Parathyroid adenoma (tissue), 2 donors: Measurements from ENCODE around the gene WDR44.

ENCODE experiments used
- H2AFZ ChIP-seq: fragments of 300-600 bp; sonication (generic); one replicate; pipeline ENCODE4 v1.7.0; 2017; ENCODE audit warnings: antibody characterized with exemption, mild to moderate bottlenecking
- H3K27ac ChIP-seq: fragments of 300-600 bp; sonication (generic); one replicate; pipeline ENCODE4 v1.7.0; 2017
- H3K27me3 ChIP-seq: fragments of 300-600 bp; sonication (generic); one replicate; pipeline ENCODE4 v1.7.0; 2017; ENCODE audit warnings: low read length; ENCODE audit not compliant: control insufficient read depth, insufficient read depth
- H3K36me3 ChIP-seq: fragments of 300-600 bp; sonication (generic); one replicate; pipeline ENCODE4 v1.7.0; 2017; ENCODE audit warnings: low read length; ENCODE audit not compliant: control insufficient read depth, insufficient read depth
- H3K4me1 ChIP-seq: fragments of 300-600 bp; sonication (generic); one replicate; pipeline ENCODE4 v1.7.0; 2017; ENCODE audit warnings: control low read depth
- H3K4me2 ChIP-seq: fragments of 300-600 bp; sonication (generic); one replicate; pipeline ENCODE4 v1.7.0; 2017; ENCODE audit warnings: low read length
- H3K4me3 ChIP-seq: fragments of 300-600 bp; sonication (generic); one replicate; pipeline ENCODE4 v1.7.0; 2017; ENCODE audit warnings: low read depth, low read length
- H3K79me2 ChIP-seq: fragments of 300-600 bp; sonication (generic); one replicate; pipeline ENCODE4 v1.7.0; 2017; ENCODE audit warnings: control low read depth
- H3K9ac ChIP-seq: fragments of 300-600 bp; sonication (generic); one replicate; pipeline ENCODE4 v1.7.0; 2017; ENCODE audit warnings: mild to moderate bottlenecking
- H3K9me3 ChIP-seq: fragments of 300-600 bp; sonication (generic); one replicate; pipeline ENCODE4 v1.7.0; 2017; ENCODE audit warnings: low read length; ENCODE audit not compliant: control insufficient read depth
- TF ChIP-seq, protein P1 (sequence below): fragments of 300-600 bp; sonication (generic); IDR thresholded peaks from one replicate; pipeline ENCODE4 v1.7.0; 2017; ENCODE audit warnings: antibody characterized with exemption, mild to moderate bottlenecking
- donor health status: primary hyperparathyroidism.

WDR44 gene

DNA sequence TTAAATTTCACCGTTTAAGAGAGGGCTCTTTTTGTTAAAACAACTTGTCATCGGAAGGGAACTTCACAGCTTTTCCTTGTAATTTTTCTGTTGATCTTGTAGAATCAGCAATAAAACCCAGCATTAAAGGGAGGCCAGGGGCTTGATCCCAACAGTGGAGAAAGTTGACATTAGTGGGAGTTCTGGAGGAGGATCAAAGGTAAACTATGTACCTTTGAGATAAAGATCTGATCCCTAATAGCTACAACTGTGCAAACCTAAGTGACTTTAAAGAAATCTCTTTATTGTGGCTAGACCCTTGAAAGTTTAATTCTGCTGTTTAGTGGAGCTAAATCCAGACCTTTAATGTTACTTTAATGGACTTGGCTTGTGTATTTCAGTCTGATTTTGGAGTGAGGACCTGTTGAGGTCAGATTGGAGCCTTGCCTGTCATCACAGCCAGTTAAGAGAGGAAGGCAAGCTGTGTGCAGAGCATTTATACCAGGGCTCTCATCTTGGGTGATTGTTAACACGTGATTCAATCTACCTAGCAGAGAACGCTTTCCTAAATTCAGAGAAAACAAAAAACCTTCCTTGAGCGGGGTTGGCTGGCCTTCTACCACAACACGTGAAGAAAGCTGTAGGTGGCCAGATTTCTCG lies 151.4 kb downstream of the WDR44 start:
- Histone ChIP-seq H3K9me3 (no peaks in the 10 kb centered on the region), H2AFZ (peak overlapping the region; percentile 83), H3K4me1 (no peaks in the 10 kb centered on the region), H3K4me3 (peak overlapping the region; percentile 40), H3K4me2 (no peak overlapping the region), H3K36me3 (no peaks in the 10 kb centered on the region), H3K79me2 (no peaks in the 10 kb centered on the region), H3K9ac (no peak overlapping the region), H3K27ac (no peak overlapping the region), H3K27me3 (no peaks in the 10 kb centered on the region)
- TF ChIP-seq, protein P1, sequence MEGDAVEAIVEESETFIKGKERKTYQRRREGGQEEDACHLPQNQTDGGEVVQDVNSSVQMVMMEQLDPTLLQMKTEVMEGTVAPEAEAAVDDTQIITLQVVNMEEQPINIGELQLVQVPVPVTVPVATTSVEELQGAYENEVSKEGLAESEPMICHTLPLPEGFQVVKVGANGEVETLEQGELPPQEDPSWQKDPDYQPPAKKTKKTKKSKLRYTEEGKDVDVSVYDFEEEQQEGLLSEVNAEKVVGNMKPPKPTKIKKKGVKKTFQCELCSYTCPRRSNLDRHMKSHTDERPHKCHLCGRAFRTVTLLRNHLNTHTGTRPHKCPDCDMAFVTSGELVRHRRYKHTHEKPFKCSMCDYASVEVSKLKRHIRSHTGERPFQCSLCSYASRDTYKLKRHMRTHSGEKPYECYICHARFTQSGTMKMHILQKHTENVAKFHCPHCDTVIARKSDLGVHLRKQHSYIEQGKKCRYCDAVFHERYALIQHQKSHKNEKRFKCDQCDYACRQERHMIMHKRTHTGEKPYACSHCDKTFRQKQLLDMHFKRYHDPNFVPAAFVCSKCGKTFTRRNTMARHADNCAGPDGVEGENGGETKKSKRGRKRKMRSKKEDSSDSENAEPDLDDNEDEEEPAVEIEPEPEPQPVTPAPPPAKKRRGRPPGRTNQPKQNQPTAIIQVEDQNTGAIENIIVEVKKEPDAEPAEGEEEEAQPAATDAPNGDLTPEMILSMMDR: no peak

DNA sequence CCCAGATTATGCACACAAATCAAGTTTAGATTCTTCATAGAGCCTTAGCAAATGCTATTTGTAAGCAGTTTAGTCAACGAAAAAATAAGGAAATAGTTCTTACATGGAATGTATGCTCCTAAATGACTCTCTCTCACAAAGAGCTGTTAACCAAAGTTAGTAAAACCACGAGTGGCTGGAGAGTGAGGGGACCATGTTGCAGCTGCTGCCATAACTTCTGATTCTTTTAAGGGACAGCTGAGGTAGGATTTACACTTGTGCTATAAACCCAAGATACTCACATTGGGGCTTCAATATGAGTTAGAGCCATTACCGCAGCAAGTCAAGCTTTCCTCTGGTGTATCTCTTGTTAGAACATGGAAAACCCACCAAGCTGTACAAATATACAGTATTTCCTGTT lies 152.4 kb downstream of the WDR44 start:
- Histone ChIP-seq H3K27me3 (no peaks in the 10 kb centered on the region), H3K79me2 (no peaks in the 10 kb centered on the region), H3K9me3 (no peaks in the 10 kb centered on the region), H3K36me3 (no peaks in the 10 kb centered on the region), H3K9ac (no peak overlapping the region), H3K4me1 (no peaks in the 10 kb centered on the region), H3K27ac (no peak overlapping the region), H3K4me2 (no peak overlapping the region), H2AFZ (no peak overlapping the region), H3K4me3 (no peak overlapping the region)
- TF ChIP-seq, protein P1: no peak

- TF ChIP-seq, protein P1: no peak
- Histone ChIP-seq H3K36me3 (no peaks in the 10 kb centered on the region), H3K27ac (no peak overlapping the region), H3K9ac (no peak overlapping the region), H3K4me2 (no peak overlapping the region), H3K27me3 (no peaks in the 10 kb centered on the region), H3K9me3 (no peaks in the 10 kb centered on the region), H3K4me1 (no peaks in the 10 kb centered on the region), H2AFZ (no peak overlapping the region), H3K4me3 (no peak overlapping the region), H3K79me2 (no peaks in the 10 kb centered on the region)
Measured at GRCh38 chrX:118498755-118499154, 152.8 kb downstream of the WDR44 start.

DNA sequence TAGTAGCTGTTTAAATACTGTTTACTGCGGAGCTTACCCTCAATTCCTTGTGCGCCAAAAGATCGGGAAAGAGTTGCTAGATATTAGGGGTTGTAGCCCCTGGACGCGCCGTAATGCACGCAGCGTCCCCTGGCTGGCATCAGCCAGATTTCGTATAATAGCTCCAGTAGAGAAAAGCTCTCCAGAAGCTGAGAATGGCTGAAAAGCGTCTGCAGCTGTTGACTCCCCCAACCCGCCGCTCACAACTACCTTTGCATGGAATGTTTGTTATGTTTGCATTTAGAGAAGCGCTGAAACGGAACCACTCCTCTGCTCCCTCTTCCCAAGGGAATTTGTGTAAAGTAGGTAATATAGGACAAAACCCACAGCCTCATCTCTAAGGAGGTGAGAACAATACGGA lies 153.4 kb downstream of the WDR44 start:
- Histone ChIP-seq H3K9me3 (no peaks in the 10 kb centered on the region), H3K27ac (no peak overlapping the region), H3K79me2 (no peaks in the 10 kb centered on the region), H3K36me3 (no peaks in the 10 kb centered on the region), H3K4me2 (no peak overlapping the region), H3K27me3 (no peaks in the 10 kb centered on the region), H3K4me3 (no peak overlapping the region), H2AFZ (no peak overlapping the region), H3K9ac (no peak overlapping the region), H3K4me1 (no peaks in the 10 kb centered on the region)
- TF ChIP-seq, protein P1: no peak
